HG03196 (cell line): ENCODE data around the gene MSN.
A peak's percentile ranks its signal among the peaks of the same experiment; 100 is the strongest.

Experiments used
- ATAC-seq: cut with Tn5 transposase; IDR thresholded peaks from one replicate; pipeline ENCODE4 v1.9.1; 2021; ENCODE audit not compliant: unreplicated experiment

MSN gene

GRCh38 chrX:65671966-65672365, 4.5 kb downstream of the MSN start:
- ATAC-seq, result no peak

GRCh38 chrX:65673857-65674203, 6.4 kb downstream of the MSN start:
- ATAC-seq, result no peak

- no peak for ATAC-seq
Observed at GRCh38 chrX:65674204-65674893, 6.9 kb downstream of the MSN start.

- ATAC-seq, result no peak
Observed at GRCh38 chrX:65677954-65678469, 10.6 kb downstream of the MSN start.

GRCh38 chrX:65679071-65679540, 11.7 kb downstream of the MSN start:
- no peak for ATAC-seq

- no peak for ATAC-seq
Observed at GRCh38 chrX:65681810-65682209, 14.4 kb downstream of the MSN start.

GRCh38 chrX:65685112-65685511, 17.7 kb downstream of the MSN start:
- ATAC-seq, result no peak

- ATAC-seq, result no peak
Observed at GRCh38 chrX:65686236-65686635, 18.8 kb downstream of the MSN start.

- no peak for ATAC-seq
Observed at GRCh38 chrX:65687367-65687766, 19.9 kb downstream of the MSN start.

- ATAC-seq, result peak; percentile 87
Observed at GRCh38 chrX:65688403-65688871, 21.0 kb downstream of the MSN start.

GRCh38 chrX:65689377-65689776, 21.9 kb downstream of the MSN start:
- no peak for ATAC-seq

GRCh38 chrX:65690057-65690855, 22.8 kb downstream of the MSN start:
- no peak for ATAC-seq

- ATAC-seq, result no peak
Observed at GRCh38 chrX:65695849-65696449, 28.5 kb downstream of the MSN start.

GRCh38 chrX:65696613-65697012, 29.2 kb downstream of the MSN start:
- no peak for ATAC-seq

GRCh38 chrX:65697211-65697641, 29.8 kb downstream of the MSN start:
- no peak for ATAC-seq

- peak; percentile 57 for ATAC-seq
Observed at GRCh38 chrX:65697915-65698796, 30.7 kb downstream of the MSN start.

GRCh38 chrX:65702956-65703355, 35.5 kb downstream of the MSN start:
- no peak for ATAC-seq

- ATAC-seq, result no peak
Observed at GRCh38 chrX:65705439-65705838, 38.0 kb downstream of the MSN start.

- peak; percentile 70 for ATAC-seq
Observed at GRCh38 chrX:65706041-65706828, 38.8 kb downstream of the MSN start.

- no peak for ATAC-seq
Observed at GRCh38 chrX:65707151-65707550, 39.7 kb downstream of the MSN start.
